Esophagus muscularis mucosa (tissue), 4 donors: ENCODE measurements around the gene EDEM1. TPM values are rescaled to one million over a fixed set of nuclear protein-coding genes. Genes with fewer than 3 reads are reported as not detected.

Source experiments
- DNase-seq: peaks from one replicate; pipeline ENCODE4 v3.0.0-alpha.2; 2017; ENCODE audit errors: extremely low spot score
- H3K27ac ChIP-seq, 4 donors: fragments of 200-600 bp; sonication (generic); replicated peaks in 1 of 4; 1 replicate in 3 of 4; 2 replicates in 1 of 4; pipeline ENCODE4 v1.5.1; 2016 to 2019; ENCODE audit warnings: mild to moderate bottlenecking in 1 of 4
- H3K27me3 ChIP-seq, 4 donors: fragments of 200-600 bp; sonication (generic); one replicate each; pipeline versions ENCODE4 v1.5.1 to v1.6.0; 2016 to 2019
- H3K36me3 ChIP-seq, 4 donors: fragments of 200-600 bp; sonication (generic); one replicate each; pipeline ENCODE4 v1.5.1; 2016 to 2019
- H3K4me1 ChIP-seq, 4 donors: fragments of 200-600 bp; sonication (generic); one replicate each; pipeline ENCODE4 v1.5.1; 2016 to 2019
- H3K4me3 ChIP-seq, 4 donors: fragments of 200-600 bp; sonication (generic); 1 replicate in 2 of 4; 2 replicates in 2 of 4; pipeline ENCODE4 v1.5.1; 2016 to 2019; ENCODE audit warnings: mild to moderate bottlenecking in 4 of 4, moderate library complexity in 1 of 4
- H3K9me3 ChIP-seq, 4 donors: fragments of 200-600 bp; sonication (generic); 1 replicate in 3 of 4; 2 replicates in 1 of 4; pipeline ENCODE4 v1.5.1; 2016 to 2019
- EP300 ChIP-seq: sonication (generic); formaldehyde crosslinking; IDR thresholded peaks from one replicate; pipeline ENCODE4 v1.6.1; 2017; ENCODE audit warnings: antibody characterized with exemption
- POLR2A ChIP-seq: fragments of 450-650 bp; IDR thresholded peaks from one replicate; pipeline ENCODE4 v1.6.1; 2017; ENCODE audit warnings: antibody characterized with exemption, moderate library complexity, mild to moderate bottlenecking, low read depth
- POLR2AphosphoS5 ChIP-seq, 2 donors: sonication (generic); formaldehyde crosslinking; IDR thresholded peaks; one replicate each; pipeline ENCODE4 v1.6.1; 2017; ENCODE audit warnings: antibody characterized with exemption in 2 of 2
- WGBS: methylation state at CpG from one replicate; pipeline ENCODE4 v1.1.5; 2018; 5-methylcytosine and 5-hydroxymethylcytosine counted together
- intact Hi-C: fragments of 100-400 bp; cut with DNase I; formaldehyde crosslinking; loops from one replicate; pipeline ENCODE4 v1.15.1; 2023
- total RNA-seq, 4 donors: library from RNA; depleted of rRNA; stranded (reverse); fragments of >200 nt; gene quantifications; one replicate each; pipeline versions ENCODE4 v1.1.0 to v1.2.1, GENCODE V29; 2016
- TF ChIP-seq, protein P1 (sequence below), 3 experiments: fragments of 200-600 bp in 2 of 3; fragments of 450-650 bp in 1 of 3; sonication (generic) in 2 of 3; IDR thresholded peaks; one replicate each; pipeline ENCODE4 v1.5.1; 2017 to 2019; ENCODE audit warnings: antibody characterized with exemption in 3 of 3, mild to moderate bottlenecking in 2 of 3, moderate library complexity in 1 of 3

The EDEM1 gene
- total RNA-seq, 4 donors from 2014 or later, result 16.6 to 23.3 (median 19.3) TPM

DNA sequence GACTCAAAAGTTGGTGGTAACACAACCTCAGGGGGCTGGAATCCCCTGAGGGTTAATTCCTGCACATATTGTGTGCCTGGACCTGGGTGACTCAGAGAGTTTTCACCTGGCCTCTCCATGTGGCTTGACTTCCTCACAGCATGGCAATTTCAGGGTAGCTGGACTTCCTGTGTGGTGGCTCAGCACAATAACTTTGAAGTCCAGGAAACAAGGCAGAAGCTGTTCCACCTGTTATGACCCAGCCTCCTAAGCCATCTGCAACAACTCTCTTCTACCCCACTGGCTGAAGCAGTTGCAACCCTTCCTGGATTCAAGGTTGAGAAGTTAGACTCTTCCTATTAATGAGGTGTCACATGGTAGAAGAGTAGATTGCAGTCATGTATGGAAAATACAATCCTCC, 58.4 kb downstream of the EDEM1 start:
- no peak for TF ChIP-seq POLR2AphosphoS5 (IDR thresholded peaks at IDR 0.05)
- no peak for TF ChIP-seq POLR2A
- TF ChIP-seq, protein P1, sequence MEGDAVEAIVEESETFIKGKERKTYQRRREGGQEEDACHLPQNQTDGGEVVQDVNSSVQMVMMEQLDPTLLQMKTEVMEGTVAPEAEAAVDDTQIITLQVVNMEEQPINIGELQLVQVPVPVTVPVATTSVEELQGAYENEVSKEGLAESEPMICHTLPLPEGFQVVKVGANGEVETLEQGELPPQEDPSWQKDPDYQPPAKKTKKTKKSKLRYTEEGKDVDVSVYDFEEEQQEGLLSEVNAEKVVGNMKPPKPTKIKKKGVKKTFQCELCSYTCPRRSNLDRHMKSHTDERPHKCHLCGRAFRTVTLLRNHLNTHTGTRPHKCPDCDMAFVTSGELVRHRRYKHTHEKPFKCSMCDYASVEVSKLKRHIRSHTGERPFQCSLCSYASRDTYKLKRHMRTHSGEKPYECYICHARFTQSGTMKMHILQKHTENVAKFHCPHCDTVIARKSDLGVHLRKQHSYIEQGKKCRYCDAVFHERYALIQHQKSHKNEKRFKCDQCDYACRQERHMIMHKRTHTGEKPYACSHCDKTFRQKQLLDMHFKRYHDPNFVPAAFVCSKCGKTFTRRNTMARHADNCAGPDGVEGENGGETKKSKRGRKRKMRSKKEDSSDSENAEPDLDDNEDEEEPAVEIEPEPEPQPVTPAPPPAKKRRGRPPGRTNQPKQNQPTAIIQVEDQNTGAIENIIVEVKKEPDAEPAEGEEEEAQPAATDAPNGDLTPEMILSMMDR (IDR thresholded peaks at IDR 0.05), result no peak
- no peak for TF ChIP-seq EP300
- DNase-seq, result no peak
- H3K36me3 ChIP-seq, result no peaks in the 10 kb centered on the region
- intact Hi-C loops, result no loop called here
- H3K4me1 ChIP-seq, result peaks cover 0 to 7% (median 0%) of the 10 kb centered on the region in 4 donors
- no peak overlapping the region for H3K4me3 ChIP-seq
- H3K27me3 ChIP-seq, result no peaks in the 10 kb centered on the region
- H3K27ac ChIP-seq, result no peak overlapping the region
- no peaks in the 10 kb centered on the region for H3K9me3 ChIP-seq

DNA sequence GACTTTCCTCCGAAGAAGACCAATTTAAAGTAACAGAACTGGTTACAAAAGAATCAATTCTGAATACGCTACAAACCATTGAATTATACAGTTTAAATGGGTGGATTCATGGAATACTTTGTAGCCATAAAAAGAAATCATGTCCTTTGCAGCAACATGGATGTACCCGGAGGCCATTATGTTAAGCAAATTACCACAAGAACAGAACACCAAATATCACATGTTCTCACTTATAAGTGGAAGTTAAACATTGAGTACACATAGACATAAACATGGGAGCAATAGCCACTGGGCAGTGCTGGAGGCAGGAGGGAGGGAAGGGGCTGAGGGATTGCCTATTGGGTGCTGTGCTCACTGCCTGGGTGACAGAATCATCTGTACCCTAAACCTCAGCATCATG, 61.3 kb downstream of the EDEM1 start:
- Histone ChIP-seq H3K36me3 (no peaks in the 10 kb centered on the region), H3K27ac (no peak overlapping the region), H3K27me3 (no peaks in the 10 kb centered on the region), H3K9me3 (no peaks in the 10 kb centered on the region), H3K4me1 (peaks cover 0 to 13% (median 0%) of the 10 kb centered on the region in 4 donors), H3K4me3 (no peak overlapping the region)
- no peak for TF ChIP-seq POLR2A
- no peak for TF ChIP-seq EP300
- no peak for TF ChIP-seq POLR2AphosphoS5 (IDR thresholded peaks at IDR 0.05)
- TF ChIP-seq, protein P1 (IDR thresholded peaks at IDR 0.05), result no peak
- 93% methylated on average over 3 of the region's 3 CpGs for WGBS
- intact Hi-C loops, result no loop called here
- DNase-seq, result no peak

DNA sequence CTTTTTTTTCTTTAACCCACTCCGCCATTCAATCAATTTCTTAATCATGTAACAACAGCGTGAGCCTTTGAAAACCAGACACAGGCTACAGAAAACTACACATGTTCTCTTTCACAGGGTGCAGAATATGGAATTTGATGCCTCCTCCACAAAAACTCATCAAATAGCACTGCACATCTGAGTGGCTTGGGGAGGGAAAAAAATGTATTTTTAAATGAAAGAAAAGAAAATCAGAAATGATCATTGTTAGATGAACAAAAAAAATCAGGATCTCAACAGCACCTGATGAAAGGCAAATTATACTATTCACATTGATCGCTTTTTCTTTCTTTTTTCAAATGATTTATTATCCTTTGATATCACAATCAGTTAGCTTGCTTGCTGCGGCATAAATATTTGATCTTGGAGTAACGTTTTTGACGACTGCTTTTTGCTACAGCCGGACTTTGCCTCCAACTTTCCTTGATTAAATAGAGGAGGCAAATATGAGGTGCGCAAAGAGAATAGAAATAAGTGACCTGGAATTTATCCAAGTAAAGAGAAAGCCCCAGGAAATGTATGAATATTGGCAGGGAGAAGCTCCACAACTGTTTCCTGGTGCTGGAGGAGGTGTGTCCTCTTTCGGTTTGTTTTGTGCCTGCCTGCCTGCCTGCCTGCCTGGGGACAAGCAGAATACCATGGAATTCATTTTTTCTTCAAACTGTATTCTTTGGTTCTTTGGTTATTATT, 63.1 kb downstream of the EDEM1 start:
- Histone ChIP-seq H3K4me1 (peaks cover 0 to 13% (median 0%) of the 10 kb centered on the region in 4 donors), H3K36me3 (no peaks in the 10 kb centered on the region), H3K9me3 (no peaks in the 10 kb centered on the region), H3K4me3 (peak overlapping the region; percentile 38 to 50 (median 44)), H3K27me3 (no peaks in the 10 kb centered on the region), H3K27ac (no peak overlapping the region)
- DNase-seq, result no peak
- TF ChIP-seq, protein P1 (IDR thresholded peaks at IDR 0.05), result no peak
- TF ChIP-seq EP300 (no peak), POLR2AphosphoS5 (IDR thresholded peaks at IDR 0.05) (no peak), POLR2A (no peak)
- intact Hi-C loops, result no loop called here
- 26% methylated on average over 9 of the region's 9 CpGs for WGBS

DNA sequence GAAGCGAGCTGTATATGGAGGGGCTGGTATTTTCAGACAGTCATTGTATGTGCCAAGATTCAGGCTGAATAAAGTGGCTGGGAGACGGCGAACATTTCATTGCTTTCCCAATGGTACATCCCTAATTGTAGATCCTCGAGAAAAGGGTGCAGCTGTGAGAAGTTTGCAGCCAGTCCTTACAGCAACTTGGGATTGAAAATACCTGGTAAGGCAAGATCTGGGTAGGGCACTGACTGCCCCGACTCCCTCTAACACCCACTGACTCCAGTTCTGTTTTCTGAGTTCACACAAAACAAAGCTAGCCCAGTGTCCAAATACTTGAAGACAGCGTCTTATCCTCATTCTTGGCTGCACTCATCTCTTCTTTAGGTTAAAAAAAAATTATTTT, 63.7 kb downstream of the EDEM1 start:
- peaks cover 0 to 13% (median 0%) of the 10 kb centered on the region in 4 donors for H3K4me1 ChIP-seq
- H3K27me3 ChIP-seq, result no peaks in the 10 kb centered on the region
- 41% methylated on average over 6 of the region's 6 CpGs for WGBS
- intact Hi-C loops, result no loop called here
- TF ChIP-seq POLR2A (no peak), EP300 (no peak), POLR2AphosphoS5 (IDR thresholded peaks at IDR 0.05) (no peak)
- TF ChIP-seq, protein P1 (IDR thresholded peaks at IDR 0.05), result no peak
- no peak overlapping the region for H3K27ac ChIP-seq
- no peaks in the 10 kb centered on the region for H3K9me3 ChIP-seq
- H3K4me3 ChIP-seq, result peak overlapping the region; percentile 38 to 50 (median 44)
- no peaks in the 10 kb centered on the region for H3K36me3 ChIP-seq
- no peak for DNase-seq

DNA sequence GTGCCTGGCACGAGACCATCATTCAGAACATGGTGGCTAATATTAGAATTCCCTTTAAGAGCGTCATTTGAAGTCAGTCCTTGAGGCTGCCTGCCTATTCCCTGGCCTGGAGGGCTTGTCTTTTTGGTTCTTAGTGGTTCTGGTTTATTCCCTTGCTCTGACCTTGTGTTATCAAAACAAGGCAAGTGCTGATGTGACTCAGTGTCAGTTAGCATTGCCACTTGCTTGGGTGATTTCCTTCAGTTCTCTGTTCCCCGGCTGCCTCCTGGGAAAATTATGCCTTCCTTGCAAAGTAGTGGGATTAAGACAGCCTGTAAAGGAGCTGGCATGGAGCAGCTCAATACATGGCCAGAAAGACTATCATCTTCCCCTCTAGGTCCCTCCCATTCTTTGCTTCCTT, 64.6 kb downstream of the EDEM1 start:
- Histone ChIP-seq H3K36me3 (no peaks in the 10 kb centered on the region), H3K4me1 (peaks cover 0 to 13% (median 0%) of the 10 kb centered on the region in 4 donors), H3K27me3 (no peaks in the 10 kb centered on the region), H3K9me3 (no peaks in the 10 kb centered on the region), H3K4me3 (no peak overlapping the region), H3K27ac (no peak overlapping the region)
- 92% methylated on average over 3 of the region's 3 CpGs for WGBS
- intact Hi-C loops, result no loop called here
- no peak for DNase-seq
- TF ChIP-seq POLR2A, result no peak
- no peak for TF ChIP-seq POLR2AphosphoS5 (IDR thresholded peaks at IDR 0.05)
- TF ChIP-seq EP300, result no peak
- TF ChIP-seq, protein P1 (IDR thresholded peaks at IDR 0.05), result no peak
